ENCODE measurements around the gene PDPK1. TPM values are rescaled to one million over a fixed set of nuclear protein-coding genes. Genes with fewer than 3 reads are reported as not detected.

Gene PDPK1
- total and polyA plus RNA-seq, 2 experiments from 2014 or later = 19.3 to 25.8 TPM

DNA sequence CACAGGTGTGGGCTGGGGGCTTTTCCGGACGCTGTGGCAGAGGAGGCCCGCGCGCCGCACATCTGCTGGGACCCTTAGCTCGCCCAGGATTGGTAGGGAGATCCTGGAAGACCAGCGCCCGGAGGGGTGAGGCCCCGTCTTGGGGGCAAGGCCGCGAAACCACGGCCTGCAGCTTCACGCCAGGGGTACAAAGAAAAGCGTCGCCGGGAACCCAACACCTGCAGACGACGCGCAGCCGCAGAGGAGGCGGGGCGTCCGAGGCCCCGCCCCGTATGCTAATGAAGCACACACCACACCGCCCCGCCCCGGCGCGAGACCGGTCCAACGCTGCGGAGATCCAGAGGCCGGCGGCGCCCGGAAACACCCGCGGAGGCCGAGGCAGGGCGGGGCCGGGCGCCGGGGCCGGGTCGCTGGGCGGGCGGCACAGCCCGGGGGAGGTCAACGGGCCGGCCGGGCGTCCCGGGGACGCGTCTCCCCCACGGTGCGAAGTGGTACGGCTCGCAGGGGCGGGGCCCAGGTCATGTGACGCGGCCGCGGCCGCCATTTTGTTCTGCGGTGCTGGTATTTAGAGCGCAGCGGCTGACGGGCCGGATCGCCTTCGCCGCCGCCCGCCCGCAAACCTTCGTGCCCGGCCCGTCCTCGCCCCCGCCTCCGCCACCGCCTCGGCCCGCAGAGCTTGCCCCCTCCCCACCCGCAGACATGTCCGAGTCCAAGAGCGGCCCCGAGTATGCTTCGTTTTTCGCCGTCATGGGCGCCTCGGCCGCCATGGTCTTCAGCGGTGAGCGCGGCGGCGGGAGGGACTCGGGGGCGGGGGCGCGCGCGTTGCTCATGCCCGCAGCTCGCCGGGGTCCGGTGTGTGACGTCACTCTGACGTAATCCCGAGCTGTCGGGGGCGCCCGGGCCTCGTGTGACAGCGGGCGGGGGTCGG lies 24.2 kb upstream of the PDPK1 start, which contains the start of gene ATP6V0C:
TSS of gene ATP6V0C (plus strand) at position 548 of the 928 bp plus-strand sequence. CDS start at position 700, 152 bp downstream.
- DNase-seq (ENCODE audit: low spot score) (peak; percentile 96), ATAC-seq (peak; percentile 74)
- peak within 1 kb of the TSS; percentile 97 for H3K27ac Mint-ChIP-seq
- no peaks in the 10 kb centered on the region for H3K9me2 ChIP-seq (ENCODE audit: insufficient read depth)
- H3K4me2 ChIP-seq = peak within 1 kb of the TSS; percentile 92
- peak within 1 kb of the TSS; percentile 91 for H3K4me3 ChIP-seq
- H3K79me2 ChIP-seq (replicated peaks; ENCODE audit: insufficient read depth) = peaks cover 43% of the 10 kb centered on the region
- TF ChIP-seq POLR2AphosphoS5 (IDR thresholded peaks at IDR 0.05; ENCODE audit: low read depth) (peak; percentile 77), CREB1 (CRISPR knock-in tag; IDR thresholded peaks at IDR 0.05; ENCODE audit: low read depth) (peak; percentile 97), CTCF (conservative IDR thresholded peaks at IDR 0.05; ENCODE audit: low read depth in 2 of 2) (no peak)
- H3K4me1 ChIP-seq (ENCODE audit: insufficient read depth) = peaks cover 22% of the 10 kb centered on the region; the same call in 1 of the 2 replicates
- H3K9me3 Mint-ChIP-seq = no peaks in the 10 kb centered on the region; the same call in 1 of the 3 replicates
- peak within 1 kb of the TSS; percentile 89 for H3K4me3 Mint-ChIP-seq
- H4K20me1 ChIP-seq (replicated peaks; ENCODE audit: insufficient read depth) = peaks cover 29% of the 10 kb centered on the region
- H3K27me3 ChIP-seq (ENCODE audit: insufficient read depth) = no peaks in the 10 kb centered on the region
- H3K27me3 Mint-ChIP-seq (ENCODE audit: insufficient read depth, low read depth, poor library complexity) = peaks cover 39% of the 10 kb centered on the region
- H3K36me3 ChIP-seq (ENCODE audit: insufficient read depth) = no peaks in the 10 kb centered on the region
- 0 out of 2 replicates have a peak, but pooled peaks cover 15% of the 10 kb centered on the region for H3F3A ChIP-seq (replicated peaks; ENCODE audit: low read depth)
- peaks cover 10% of the 10 kb centered on the region; the same call in 2 of the 3 replicates for H3K36me3 Mint-ChIP-seq (ENCODE audit: low read depth)
- H3K27ac ChIP-seq (ENCODE audit: low read depth) = peak within 1 kb of the TSS; percentile 96
- peaks cover 49% of the 10 kb centered on the region for H3K4me1 Mint-ChIP-seq
- peak within 1 kb of the TSS; percentile 88; the same call in 1 of the 2 replicates for H2AFZ ChIP-seq

- Histone ChIP-seq H4K20me1 (replicated peaks; ENCODE audit: insufficient read depth) (peaks cover 29% of the 10 kb centered on the region), H3K4me1 (ENCODE audit: insufficient read depth) (peaks cover 22% of the 10 kb centered on the region; the same call in 1 of the 2 replicates), H3K27me3 (ENCODE audit: insufficient read depth) (no peaks in the 10 kb centered on the region), H3K79me2 (replicated peaks; ENCODE audit: insufficient read depth) (peaks cover 50% of the 10 kb centered on the region), H3K36me3 (ENCODE audit: insufficient read depth) (no peaks in the 10 kb centered on the region), H3K9me2 (ENCODE audit: insufficient read depth) (no peaks in the 10 kb centered on the region), H3K4me2 (peak overlapping the region; percentile 92), H3K4me3 (peak overlapping the region; percentile 91), H2AFZ (no peak overlapping the region), H3K27ac (ENCODE audit: low read depth) (no peak overlapping the region), H3F3A (replicated peaks; ENCODE audit: low read depth) (0 out of 2 replicates have a peak, but pooled peaks cover 23% of the 10 kb centered on the region)
- H3K27me3 Mint-ChIP-seq (ENCODE audit: insufficient read depth, low read depth, poor library complexity) = peaks cover 42% of the 10 kb centered on the region
- DNase-seq (ENCODE audit: low spot score) (peak; percentile 52), ATAC-seq (peak; percentile 1; the same call in 2 of the 3 replicates)
- H3K9me3 Mint-ChIP-seq = no peaks in the 10 kb centered on the region; the same call in 1 of the 3 replicates
- H3K4me1 Mint-ChIP-seq = peaks cover 52% of the 10 kb centered on the region
- H3K36me3 Mint-ChIP-seq (ENCODE audit: low read depth) = peaks cover 11% of the 10 kb centered on the region
- peak overlapping the region; percentile 89 for H3K4me3 Mint-ChIP-seq
- peak overlapping the region; percentile 95 for H3K27ac Mint-ChIP-seq
- TF ChIP-seq CREB1 (CRISPR knock-in tag; IDR thresholded peaks at IDR 0.05; ENCODE audit: low read depth) (no peak), NANOG (IDR thresholded peaks at IDR 0.05; ENCODE audit: borderline replicate concordance) (no peak), POLR2AphosphoS5 (IDR thresholded peaks at IDR 0.05; ENCODE audit: low read depth) (no peak), JUNB (IDR thresholded peaks at IDR 0.05; ENCODE audit: unreplicated experiment) (no peak), ZNF462 (CRISPR knock-in tag; IDR thresholded peaks at IDR 0.05) (no peak), ZNF114 (CRISPR knock-in tag; IDR thresholded peaks at IDR 0.05) (no peak), ZNF331 (CRISPR knock-in tag; IDR thresholded peaks at IDR 0.05; ENCODE audit: low read depth) (no peak)
Measured at GRCh38 chr16:2514333-2515179, 23.3 kb upstream of the PDPK1 start.

All from GM23338 (cell line).